Superior temporal gyrus (tissue), 1 donor: ENCODE results near the gene IL13.
"Not testable (repeated sequence)": the region's sequence is repeated elsewhere in the genome, so short reads cannot be mapped to it uniquely, and the experiment has no call there.

Experiments used
- DNase-seq: peaks from one replicate; pipeline ENCODE4 v3.0.0-alpha.2; 2016; ENCODE audit errors: extremely low spot score

IL13 gene

GRCh38 chr5:132657676-132658380, at the start of gene IL13:
Gene IL13 (plus strand): TSS chr5:132658173. CDS start chr5:132658187, 14 bp downstream.
- DNase-seq = no peak

- no peak for DNase-seq
These were observed 46.0 kb upstream of the IL13 start for GRCh38 chr5:132611965-132612364.

GRCh38 chr5:132612846-132613245, 45.1 kb upstream of the IL13 start:
- no peak for DNase-seq

- DNase-seq = no peak
These were observed 36.3 kb upstream of the IL13 start for GRCh38 chr5:132621699-132622098.

GRCh38 chr5:132622608-132623007, 35.4 kb upstream of the IL13 start:
- no peak for DNase-seq

- DNase-seq = no peak
These were observed 30.5 kb upstream of the IL13 start for GRCh38 chr5:132627470-132627869.

- no peak for DNase-seq
These were observed 29.2 kb upstream of the IL13 start for GRCh38 chr5:132628814-132629213.

- no peak for DNase-seq
These were observed 28.6 kb upstream of the IL13 start for GRCh38 chr5:132629230-132629944.

GRCh38 chr5:132633587-132633986, 24.4 kb upstream of the IL13 start:
- DNase-seq = not testable (repeated sequence)

- DNase-seq = no peak
These were observed 22.1 kb upstream of the IL13 start for GRCh38 chr5:132635873-132636272.

- DNase-seq = no peak
These were observed 20.7 kb upstream of the IL13 start for GRCh38 chr5:132637241-132637640.

GRCh38 chr5:132639706-132640130, 18.3 kb upstream of the IL13 start:
- no peak for DNase-seq

- DNase-seq = no peak
These were observed 17.4 kb upstream of the IL13 start for GRCh38 chr5:132640613-132641012.

- no peak for DNase-seq
These were observed 16.7 kb upstream of the IL13 start for GRCh38 chr5:132641241-132641723.

- DNase-seq = no peak
These were observed 16.1 kb upstream of the IL13 start for GRCh38 chr5:132641841-132642240.

- DNase-seq = no peak
These were observed 13.8 kb upstream of the IL13 start for GRCh38 chr5:132644177-132644576.

- no peak for DNase-seq
These were observed 11.2 kb upstream of the IL13 start for GRCh38 chr5:132646583-132647266.

GRCh38 chr5:132647473-132647872, 10.5 kb upstream of the IL13 start:
- DNase-seq = no peak

- no peak for DNase-seq
These were observed 9.6 kb upstream of the IL13 start for GRCh38 chr5:132648355-132648754.

GRCh38 chr5:132651838-132652469, 6.0 kb upstream of the IL13 start:
- no peak for DNase-seq

GRCh38 chr5:132653716-132654115, 4.3 kb upstream of the IL13 start:
- DNase-seq = no peak
